Measurements from ENCODE around the gene STAT2. TPM values are rescaled to one million over a fixed set of nuclear protein-coding genes. Genes with fewer than 3 reads are reported as not detected.
A peak's percentile ranks its signal among the peaks of the same experiment; 100 is the strongest.

The STAT2 gene
- total and polyA plus RNA-seq, 4 donors: 64.8 to 218 (median 103) TPM

- no peaks in the 10 kb centered on the region for H3K27me3 ChIP-seq (ENCODE audit: control insufficient read depth in 3 of 3, insufficient read depth in 3 of 3, low read length in 2 of 3)
- H3K27ac ChIP-seq (ENCODE audit: low read depth in 1 of 2, low read length in 1 of 2): no peak overlapping the region
- H3K4me3 ChIP-seq: no peak overlapping the region
- 50 to 72% methylated on average over 2 of the region's 2 CpGs for WGBS, 2 donors
- H3K4me1 ChIP-seq (ENCODE audit: control insufficient read depth in 5 of 5, insufficient read depth in 5 of 5, low read length in 5 of 5): peaks cover 0 to 7% (median 0%) of the 10 kb centered on the region in 5 donors
- H3K9ac ChIP-seq (ENCODE audit: insufficient read depth in 1 of 2, low read length in 2 of 2): no peak overlapping the region
- H3K9me3 ChIP-seq (ENCODE audit: control insufficient read depth in 4 of 4, insufficient read depth in 3 of 4, low read length in 3 of 4): no peaks in the 10 kb centered on the region
- TF ChIP-seq, protein P1, sequence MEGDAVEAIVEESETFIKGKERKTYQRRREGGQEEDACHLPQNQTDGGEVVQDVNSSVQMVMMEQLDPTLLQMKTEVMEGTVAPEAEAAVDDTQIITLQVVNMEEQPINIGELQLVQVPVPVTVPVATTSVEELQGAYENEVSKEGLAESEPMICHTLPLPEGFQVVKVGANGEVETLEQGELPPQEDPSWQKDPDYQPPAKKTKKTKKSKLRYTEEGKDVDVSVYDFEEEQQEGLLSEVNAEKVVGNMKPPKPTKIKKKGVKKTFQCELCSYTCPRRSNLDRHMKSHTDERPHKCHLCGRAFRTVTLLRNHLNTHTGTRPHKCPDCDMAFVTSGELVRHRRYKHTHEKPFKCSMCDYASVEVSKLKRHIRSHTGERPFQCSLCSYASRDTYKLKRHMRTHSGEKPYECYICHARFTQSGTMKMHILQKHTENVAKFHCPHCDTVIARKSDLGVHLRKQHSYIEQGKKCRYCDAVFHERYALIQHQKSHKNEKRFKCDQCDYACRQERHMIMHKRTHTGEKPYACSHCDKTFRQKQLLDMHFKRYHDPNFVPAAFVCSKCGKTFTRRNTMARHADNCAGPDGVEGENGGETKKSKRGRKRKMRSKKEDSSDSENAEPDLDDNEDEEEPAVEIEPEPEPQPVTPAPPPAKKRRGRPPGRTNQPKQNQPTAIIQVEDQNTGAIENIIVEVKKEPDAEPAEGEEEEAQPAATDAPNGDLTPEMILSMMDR (IDR thresholded peaks at IDR 0.05; ENCODE audit: control extremely low read depth, extremely low read depth): no peak
- H3K36me3 ChIP-seq (ENCODE audit: control insufficient read depth in 4 of 4, insufficient read depth in 4 of 4, low read length in 4 of 4): peaks cover 14 to 52% (median 37%) of the 10 kb centered on the region in 4 donors
- no peak for DNase-seq
- ATAC-seq (ENCODE audit: insufficient read depth, low FRiP score): no peak
Measured at GRCh38 chr12:56321027-56321426, 38.9 kb downstream of the STAT2 start.

GRCh38 chr12:56317675-56318074 is 42.2 kb downstream of the STAT2 start:
- H3K4me1 ChIP-seq (ENCODE audit: control insufficient read depth in 5 of 5, insufficient read depth in 5 of 5, low read length in 5 of 5): peaks cover 0 to 13% (median 6%) of the 10 kb centered on the region in 5 donors
- no peak for DNase-seq
- no peak overlapping the region for H3K4me3 ChIP-seq
- TF ChIP-seq, protein P1 (IDR thresholded peaks at IDR 0.05; ENCODE audit: control extremely low read depth, extremely low read depth): no peak
- WGBS, 2 donors: 94% methylated on average over 3 of the region's 3 CpGs
- no peak overlapping the region for H3K9ac ChIP-seq (ENCODE audit: insufficient read depth in 1 of 2, low read length in 2 of 2)
- ATAC-seq (ENCODE audit: insufficient read depth, low FRiP score): no peak
- H3K27me3 ChIP-seq (ENCODE audit: control insufficient read depth in 3 of 3, insufficient read depth in 3 of 3, low read length in 2 of 3): no peaks in the 10 kb centered on the region
- peaks cover 7 to 36% (median 9%) of the 10 kb centered on the region in 4 donors for H3K36me3 ChIP-seq (ENCODE audit: control insufficient read depth in 4 of 4, insufficient read depth in 4 of 4, low read length in 4 of 4)
- H3K9me3 ChIP-seq (ENCODE audit: control insufficient read depth in 4 of 4, insufficient read depth in 3 of 4, low read length in 3 of 4): no peaks in the 10 kb centered on the region
- H3K27ac ChIP-seq (ENCODE audit: low read depth in 1 of 2, low read length in 1 of 2): no peak overlapping the region

DNA sequence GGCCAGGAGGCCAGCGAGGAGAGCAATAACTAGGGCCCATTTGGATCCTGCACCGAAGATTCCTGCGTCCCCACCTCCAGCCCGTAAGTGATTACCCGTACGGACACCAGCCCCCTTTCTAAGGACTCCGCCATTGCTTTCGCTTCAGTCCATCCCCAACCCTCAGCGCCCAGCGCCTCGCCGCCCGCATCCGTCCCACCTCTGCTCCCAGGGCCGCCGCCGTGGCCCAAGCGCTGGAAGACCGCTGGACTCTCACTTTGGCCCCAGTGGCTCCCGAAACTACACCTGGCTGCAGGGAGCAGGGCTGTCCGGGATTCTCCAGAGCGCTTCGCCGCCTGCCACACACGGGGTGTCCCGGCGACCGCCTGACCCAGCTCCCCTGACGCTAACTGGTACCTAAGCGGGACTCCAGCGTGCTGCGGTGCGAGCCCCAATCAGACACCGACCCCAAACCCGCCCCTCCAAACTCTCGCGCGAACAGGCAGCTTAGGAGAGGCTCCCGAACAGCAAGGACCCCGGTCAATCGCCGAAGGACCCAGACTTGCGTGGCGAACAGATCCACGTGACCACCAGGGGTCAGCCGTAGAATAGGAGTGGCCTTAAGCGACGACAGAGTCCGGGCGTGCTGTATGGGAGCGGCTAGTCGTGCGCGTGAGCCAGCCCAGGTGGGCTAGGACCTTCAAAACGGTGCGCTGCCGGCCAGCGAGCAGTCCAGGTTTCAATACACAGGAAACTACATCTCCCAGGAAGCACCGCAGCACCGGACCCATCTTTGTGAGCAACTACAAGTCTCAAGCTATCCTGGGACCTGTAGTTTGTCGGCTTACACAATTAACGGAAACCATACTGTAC is 44.1 kb downstream of the STAT2 start, which contains the start of gene CNPY2:
TSS of gene CNPY2 (minus strand) at position 367 of the 852 bp plus-strand sequence. CDS start 771 bp downstream, outside the sequence.
- peak within 1 kb of the TSS; percentile 87 to 94 for H3K27ac ChIP-seq (ENCODE audit: low read depth in 1 of 2, low read length in 1 of 2)
- TF ChIP-seq, protein P1 (IDR thresholded peaks at IDR 0.05; ENCODE audit: control extremely low read depth, extremely low read depth): no peak
- H3K9me3 ChIP-seq (ENCODE audit: control insufficient read depth in 4 of 4, insufficient read depth in 3 of 4, low read length in 3 of 4): no peaks in the 10 kb centered on the region
- peak; percentile 97 to 98 (median 98) for DNase-seq
- peak within 1 kb of the TSS; percentile 80 to 98 for H3K9ac ChIP-seq (ENCODE audit: insufficient read depth in 1 of 2, low read length in 2 of 2)
- peaks cover 0 to 33% (median 2%) of the 10 kb centered on the region in 4 donors for H3K36me3 ChIP-seq (ENCODE audit: control insufficient read depth in 4 of 4, insufficient read depth in 4 of 4, low read length in 4 of 4)
- ATAC-seq (ENCODE audit: insufficient read depth, low FRiP score): peak; percentile 94
- no peaks in the 10 kb centered on the region for H3K27me3 ChIP-seq (ENCODE audit: control insufficient read depth in 3 of 3, insufficient read depth in 3 of 3, low read length in 2 of 3)
- peak within 1 kb of the TSS; percentile 72 for H3K4me3 ChIP-seq
- WGBS, 2 donors: 0 to 1% methylated on average over 61 to 62 of the region's 62 CpGs
- peaks cover 0 to 13% (median 6%) of the 10 kb centered on the region in 5 donors for H3K4me1 ChIP-seq (ENCODE audit: control insufficient read depth in 5 of 5, insufficient read depth in 5 of 5, low read length in 5 of 5)

Data from lung (tissue), 12 donors.